GM12878 (cell line): ENCODE results near the gene MYO1H. TPM values are rescaled to one million over a fixed set of nuclear protein-coding genes. Genes with fewer than 3 reads are reported as not detected.

Source experiments
- CREB1 ChIP-seq: IDR thresholded peaks from 2 replicates; pipeline ENCODE4 v1.6.1; 2012; ENCODE audit warnings: low read depth, mild to moderate bottlenecking, inconsistent platforms
- CUX1 ChIP-seq: IDR thresholded peaks from 2 replicates; pipeline ENCODE4 v1.6.1; 2012; ENCODE audit warnings: improper control_type of control experiment, low read depth, low read length; ENCODE audit not compliant: insufficient replicate concordance
- NFXL1 ChIP-seq: fragments of 450-650 bp; IDR thresholded peaks from 2 replicates; pipeline ENCODE4 v1.6.1; 2017; ENCODE audit warnings: antibody characterized with exemption, mild to moderate bottlenecking, borderline replicate concordance
- PBX3 ChIP-seq: IDR thresholded peaks from 2 replicates; pipeline ENCODE4 v1.6.1; 2011; ENCODE audit warnings: mild to moderate bottlenecking, low read depth, low read length, moderate library complexity; ENCODE audit not compliant: insufficient replicate concordance
- SUPT20H ChIP-seq: IDR thresholded peaks from 2 replicates; pipeline ENCODE4 v1.6.1; 2011; ENCODE audit warnings: low read depth, mild to moderate bottlenecking, low read length, moderate library complexity, borderline replicate concordance; ENCODE audit not compliant: control insufficient read depth
- polyA plus RNA-seq, 11 experiments: library from polyadenylated mRNA; depleted of rRNA in 4 of 11; unstranded in 6 of 11; stranded (reverse) in 5 of 11; fragments of >200 nt; fragmentation: Nextera tagmentation in 4 of 11; fragmentation: Illumina TruSeq in 1 of 11; extraction: Ambion mirVana in 4 of 11; extraction: Trizol in 1 of 11; gene quantifications; 1 replicate in 1 of 11; 2 replicates in 10 of 11; pipeline versions ENCODE4 v1.2.1 to v1.2.3, GENCODE V29; 2011 to 2016; ENCODE audit warnings: inconsistent platforms in 2 of 11, missing spikeins in 2 of 11, low read depth in 1 of 11
- total RNA-seq, 4 experiments: library from RNA; depleted of rRNA in 3 of 4; stranded (reverse); fragments of >200 nt in 3 of 4; fragmentation: Illumina TruSeq in 1 of 4; extraction: Trizol in 1 of 4; gene quantifications; 2 replicates each; pipeline versions ENCODE4 v1.2.1 to v1.2.3, GENCODE V29; 2013 to 2021
- TF ChIP-seq, protein P1 (sequence below): fragments of 450-650 bp; IDR thresholded peaks from 2 replicates; pipeline ENCODE4 v1.6.1; 2016; ENCODE audit warnings: mild to moderate bottlenecking

MYO1H gene
- total and polyA plus RNA-seq, 10 of the 15 experiments (the other 5 are each of a cell fraction or from before 2014, with no cell fraction given), result 0.05 TPM; not detected in 9

DNA sequence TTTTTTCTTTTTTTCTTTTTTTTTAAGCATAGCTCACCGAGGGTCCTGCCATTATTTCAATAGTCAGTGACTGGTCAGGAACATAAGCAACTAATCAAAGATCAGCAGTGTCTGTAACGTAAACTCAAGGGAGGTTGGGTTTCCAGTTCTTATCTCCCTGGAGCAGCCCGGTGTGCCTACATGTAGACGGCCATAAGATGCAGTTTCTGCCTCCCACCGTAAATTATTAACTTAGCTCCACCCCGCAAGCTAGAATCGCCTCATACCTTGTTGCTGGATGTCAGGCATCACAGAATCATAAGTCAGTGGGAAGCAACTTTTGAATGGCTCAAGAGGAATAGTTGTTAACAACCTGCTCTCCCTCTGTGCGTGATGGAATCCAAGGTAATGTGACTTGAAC lies at the start of gene MYO1H (continued):
- TF ChIP-seq CUX1 (no peak), NFXL1 (no peak), SUPT20H (no peak), PBX3 (no peak), CREB1 (no peak)
- TF ChIP-seq, protein P1, sequence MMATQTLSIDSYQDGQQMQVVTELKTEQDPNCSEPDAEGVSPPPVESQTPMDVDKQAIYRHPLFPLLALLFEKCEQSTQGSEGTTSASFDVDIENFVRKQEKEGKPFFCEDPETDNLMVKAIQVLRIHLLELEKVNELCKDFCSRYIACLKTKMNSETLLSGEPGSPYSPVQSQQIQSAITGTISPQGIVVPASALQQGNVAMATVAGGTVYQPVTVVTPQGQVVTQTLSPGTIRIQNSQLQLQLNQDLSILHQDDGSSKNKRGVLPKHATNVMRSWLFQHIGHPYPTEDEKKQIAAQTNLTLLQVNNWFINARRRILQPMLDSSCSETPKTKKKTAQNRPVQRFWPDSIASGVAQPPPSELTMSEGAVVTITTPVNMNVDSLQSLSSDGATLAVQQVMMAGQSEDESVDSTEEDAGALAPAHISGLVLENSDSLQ, result no peak
- TF ChIP-seq, all 136 proteins: peak for 0
